ENCODE measurements around the gene CAMK1.

Gene CAMK1

GRCh38 chr3:9762871-9763270 is 6.9 kb downstream of the CAMK1 start:
- no peaks in the 10 kb centered on the region for H3K27me3 ChIP-seq (ENCODE audit: control insufficient read depth, insufficient read depth, low read length)
- no peak overlapping the region for H3K4me3 ChIP-seq (ENCODE audit: low read depth, low read length)
- no peak overlapping the region for H3K9ac ChIP-seq (ENCODE audit: low read depth, low read length)
- H3K9me3 ChIP-seq (ENCODE audit: control insufficient read depth, insufficient read depth, low read length): no peaks in the 10 kb centered on the region
- H3K36me3 ChIP-seq (ENCODE audit: control insufficient read depth, insufficient read depth, low read length): peaks cover 6% of the 10 kb centered on the region
- peaks cover 2% of the 10 kb centered on the region for H3K4me1 ChIP-seq (ENCODE audit: control insufficient read depth, insufficient read depth, low read length)

GRCh38 chr3:9761919-9762318 is 7.8 kb downstream of the CAMK1 start:
- Histone ChIP-seq H3K4me1 (ENCODE audit: control insufficient read depth, insufficient read depth, low read length) (peaks cover 2% of the 10 kb centered on the region), H3K4me3 (ENCODE audit: low read depth, low read length) (no peak overlapping the region), H3K36me3 (ENCODE audit: control insufficient read depth, insufficient read depth, low read length) (peaks cover 13% of the 10 kb centered on the region)

GRCh38 chr3:9760779-9761505 is 8.8 kb downstream of the CAMK1 start:
- Histone ChIP-seq H3K36me3 (ENCODE audit: control insufficient read depth, insufficient read depth, low read length) (peaks cover 19% of the 10 kb centered on the region), H3K4me1 (ENCODE audit: control insufficient read depth, insufficient read depth, low read length) (peaks cover under 1% of the 10 kb centered on the region), H3K9me3 (ENCODE audit: control insufficient read depth, insufficient read depth, low read length) (no peaks in the 10 kb centered on the region), H3K9ac (ENCODE audit: low read depth, low read length) (no peak overlapping the region), H3K27me3 (ENCODE audit: control insufficient read depth, insufficient read depth, low read length) (no peaks in the 10 kb centered on the region), H3K4me3 (ENCODE audit: low read depth, low read length) (no peak overlapping the region)

More at GRCh38 chr3:9761919-9762318, 7.8 kb downstream of the CAMK1 start:
- no peaks in the 10 kb centered on the region for H3K27me3 ChIP-seq (ENCODE audit: control insufficient read depth, insufficient read depth, low read length)
- H3K9ac ChIP-seq (ENCODE audit: low read depth, low read length): no peak overlapping the region
- no peaks in the 10 kb centered on the region for H3K9me3 ChIP-seq (ENCODE audit: control insufficient read depth, insufficient read depth, low read length)

- H3K4me1 ChIP-seq (ENCODE audit: control insufficient read depth, insufficient read depth, low read length): no peaks in the 10 kb centered on the region
- H3K9me3 ChIP-seq (ENCODE audit: control insufficient read depth, insufficient read depth, low read length): no peaks in the 10 kb centered on the region
- no peak overlapping the region for H3K4me3 ChIP-seq (ENCODE audit: low read depth, low read length)
- peaks cover 23% of the 10 kb centered on the region for H3K36me3 ChIP-seq (ENCODE audit: control insufficient read depth, insufficient read depth, low read length)
- H3K27me3 ChIP-seq (ENCODE audit: control insufficient read depth, insufficient read depth, low read length): no peaks in the 10 kb centered on the region
- no peak overlapping the region for H3K9ac ChIP-seq (ENCODE audit: low read depth, low read length)
Observed at GRCh38 chr3:9757427-9757826, 12.3 kb downstream of the CAMK1 start.

- Histone ChIP-seq H3K9me3 (ENCODE audit: control insufficient read depth, insufficient read depth, low read length) (no peaks in the 10 kb centered on the region), H3K9ac (ENCODE audit: low read depth, low read length) (no peak overlapping the region), H3K27me3 (ENCODE audit: control insufficient read depth, insufficient read depth, low read length) (no peaks in the 10 kb centered on the region), H3K36me3 (ENCODE audit: control insufficient read depth, insufficient read depth, low read length) (peaks cover 30% of the 10 kb centered on the region), H3K4me1 (ENCODE audit: control insufficient read depth, insufficient read depth, low read length) (no peaks in the 10 kb centered on the region), H3K4me3 (ENCODE audit: low read depth, low read length) (no peak overlapping the region)
Observed at GRCh38 chr3:9754678-9755077, 15.1 kb downstream of the CAMK1 start.

GRCh38 chr3:9750556-9751411 is 19.0 kb downstream of the CAMK1 start:
- Histone ChIP-seq H3K9me3 (ENCODE audit: control insufficient read depth, insufficient read depth, low read length) (no peaks in the 10 kb centered on the region), H3K4me3 (ENCODE audit: low read depth, low read length) (peak overlapping the region; percentile 76), H3K27me3 (ENCODE audit: control insufficient read depth, insufficient read depth, low read length) (no peaks in the 10 kb centered on the region), H3K36me3 (ENCODE audit: control insufficient read depth, insufficient read depth, low read length) (peaks cover 34% of the 10 kb centered on the region), H3K9ac (ENCODE audit: low read depth, low read length) (no peak overlapping the region), H3K4me1 (ENCODE audit: control insufficient read depth, insufficient read depth, low read length) (no peaks in the 10 kb centered on the region)

- peaks cover 41% of the 10 kb centered on the region for H3K36me3 ChIP-seq (ENCODE audit: control insufficient read depth, insufficient read depth, low read length)
- peak within 1 kb of the TSS; percentile 76 for H3K4me3 ChIP-seq (ENCODE audit: low read depth, low read length)
- H3K27me3 ChIP-seq (ENCODE audit: control insufficient read depth, insufficient read depth, low read length): no peaks in the 10 kb centered on the region
- H3K4me1 ChIP-seq (ENCODE audit: control insufficient read depth, insufficient read depth, low read length): no peaks in the 10 kb centered on the region
- no peaks in the 10 kb centered on the region for H3K9me3 ChIP-seq (ENCODE audit: control insufficient read depth, insufficient read depth, low read length)
- peak within 1 kb of the TSS; percentile 92 for H3K9ac ChIP-seq (ENCODE audit: low read depth, low read length)
Observed at GRCh38 chr3:9749645-9750555, 19.8 kb downstream of the CAMK1 start, which contains the start of gene OGG1. TSS of gene OGG1 (plus strand) at chr3:9749952. CDS start at chr3:9750287, 335 bp downstream.

GRCh38 chr3:9749296-9749644 is 20.5 kb downstream of the CAMK1 start:
- Histone ChIP-seq H3K27me3 (ENCODE audit: control insufficient read depth, insufficient read depth, low read length) (no peaks in the 10 kb centered on the region), H3K9ac (ENCODE audit: low read depth, low read length) (peak overlapping the region; percentile 92), H3K4me3 (ENCODE audit: low read depth, low read length) (peak overlapping the region; percentile 69), H3K9me3 (ENCODE audit: control insufficient read depth, insufficient read depth, low read length) (no peaks in the 10 kb centered on the region), H3K36me3 (ENCODE audit: control insufficient read depth, insufficient read depth, low read length) (peaks cover 43% of the 10 kb centered on the region), H3K4me1 (ENCODE audit: control insufficient read depth, insufficient read depth, low read length) (no peaks in the 10 kb centered on the region)

GRCh38 chr3:9748031-9748430 is 21.7 kb downstream of the CAMK1 start:
- peaks cover 53% of the 10 kb centered on the region for H3K36me3 ChIP-seq (ENCODE audit: control insufficient read depth, insufficient read depth, low read length)
- no peak overlapping the region for H3K9ac ChIP-seq (ENCODE audit: low read depth, low read length)
- no peaks in the 10 kb centered on the region for H3K9me3 ChIP-seq (ENCODE audit: control insufficient read depth, insufficient read depth, low read length)
- H3K4me1 ChIP-seq (ENCODE audit: control insufficient read depth, insufficient read depth, low read length): no peaks in the 10 kb centered on the region
- H3K4me3 ChIP-seq (ENCODE audit: low read depth, low read length): no peak overlapping the region
- H3K27me3 ChIP-seq (ENCODE audit: control insufficient read depth, insufficient read depth, low read length): no peaks in the 10 kb centered on the region

- Histone ChIP-seq H3K4me1 (ENCODE audit: control insufficient read depth, insufficient read depth, low read length) (no peaks in the 10 kb centered on the region), H3K9me3 (ENCODE audit: control insufficient read depth, insufficient read depth, low read length) (no peaks in the 10 kb centered on the region), H3K4me3 (ENCODE audit: low read depth, low read length) (no peak overlapping the region), H3K36me3 (ENCODE audit: control insufficient read depth, insufficient read depth, low read length) (peaks cover 58% of the 10 kb centered on the region), H3K9ac (ENCODE audit: low read depth, low read length) (no peak overlapping the region), H3K27me3 (ENCODE audit: control insufficient read depth, insufficient read depth, low read length) (no peaks in the 10 kb centered on the region)
Observed at GRCh38 chr3:9747267-9747666, 22.5 kb downstream of the CAMK1 start.

- Histone ChIP-seq H3K36me3 (ENCODE audit: control insufficient read depth, insufficient read depth, low read length) (peaks cover 60% of the 10 kb centered on the region), H3K4me1 (ENCODE audit: control insufficient read depth, insufficient read depth, low read length) (no peaks in the 10 kb centered on the region), H3K4me3 (ENCODE audit: low read depth, low read length) (no peak overlapping the region), H3K9me3 (ENCODE audit: control insufficient read depth, insufficient read depth, low read length) (no peaks in the 10 kb centered on the region), H3K9ac (ENCODE audit: low read depth, low read length) (no peak overlapping the region), H3K27me3 (ENCODE audit: control insufficient read depth, insufficient read depth, low read length) (no peaks in the 10 kb centered on the region)
Observed at GRCh38 chr3:9746330-9746729, 23.4 kb downstream of the CAMK1 start.
